ENCODE data around the gene TMBIM6.
"Not testable (repeated sequence)": the region's sequence is repeated elsewhere in the genome, so short reads cannot be mapped to it uniquely, and the experiment has no call there.

The TMBIM6 gene

DNA sequence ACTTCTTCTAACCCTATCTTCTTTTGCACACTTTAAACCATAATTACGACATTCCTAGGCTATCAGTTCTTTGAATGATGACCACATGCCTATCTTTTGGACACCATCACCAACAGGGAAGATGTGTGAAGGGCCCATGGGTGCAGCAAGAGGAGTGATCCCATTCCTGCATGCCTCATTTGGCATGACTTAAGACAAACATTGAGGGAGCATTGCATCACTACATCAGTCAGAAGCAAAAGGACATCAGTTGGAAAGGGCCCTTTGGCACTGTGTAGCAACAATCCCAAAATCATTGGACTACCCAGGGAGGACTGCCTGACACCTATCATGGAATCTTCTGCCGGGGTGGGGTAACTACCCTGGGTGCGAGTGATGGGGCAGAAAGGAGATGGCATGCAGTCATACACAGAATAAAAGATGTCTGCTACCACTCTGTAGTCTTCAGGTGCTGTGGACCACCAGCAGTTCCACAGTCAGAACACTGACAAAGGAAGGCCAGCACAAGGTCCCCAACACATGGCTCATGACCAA is 10.7 kb upstream of the TMBIM6 start:
- TF ChIP-seq, protein P1, sequence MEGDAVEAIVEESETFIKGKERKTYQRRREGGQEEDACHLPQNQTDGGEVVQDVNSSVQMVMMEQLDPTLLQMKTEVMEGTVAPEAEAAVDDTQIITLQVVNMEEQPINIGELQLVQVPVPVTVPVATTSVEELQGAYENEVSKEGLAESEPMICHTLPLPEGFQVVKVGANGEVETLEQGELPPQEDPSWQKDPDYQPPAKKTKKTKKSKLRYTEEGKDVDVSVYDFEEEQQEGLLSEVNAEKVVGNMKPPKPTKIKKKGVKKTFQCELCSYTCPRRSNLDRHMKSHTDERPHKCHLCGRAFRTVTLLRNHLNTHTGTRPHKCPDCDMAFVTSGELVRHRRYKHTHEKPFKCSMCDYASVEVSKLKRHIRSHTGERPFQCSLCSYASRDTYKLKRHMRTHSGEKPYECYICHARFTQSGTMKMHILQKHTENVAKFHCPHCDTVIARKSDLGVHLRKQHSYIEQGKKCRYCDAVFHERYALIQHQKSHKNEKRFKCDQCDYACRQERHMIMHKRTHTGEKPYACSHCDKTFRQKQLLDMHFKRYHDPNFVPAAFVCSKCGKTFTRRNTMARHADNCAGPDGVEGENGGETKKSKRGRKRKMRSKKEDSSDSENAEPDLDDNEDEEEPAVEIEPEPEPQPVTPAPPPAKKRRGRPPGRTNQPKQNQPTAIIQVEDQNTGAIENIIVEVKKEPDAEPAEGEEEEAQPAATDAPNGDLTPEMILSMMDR (conservative IDR thresholded peaks at IDR 0.05; ENCODE audit: low read depth, low read length) = no peak
- no peak overlapping the region for H3K4me3 ChIP-seq (ENCODE audit: low read length)
- DNase-seq (ENCODE audit: low read depth) = no peak

DNA sequence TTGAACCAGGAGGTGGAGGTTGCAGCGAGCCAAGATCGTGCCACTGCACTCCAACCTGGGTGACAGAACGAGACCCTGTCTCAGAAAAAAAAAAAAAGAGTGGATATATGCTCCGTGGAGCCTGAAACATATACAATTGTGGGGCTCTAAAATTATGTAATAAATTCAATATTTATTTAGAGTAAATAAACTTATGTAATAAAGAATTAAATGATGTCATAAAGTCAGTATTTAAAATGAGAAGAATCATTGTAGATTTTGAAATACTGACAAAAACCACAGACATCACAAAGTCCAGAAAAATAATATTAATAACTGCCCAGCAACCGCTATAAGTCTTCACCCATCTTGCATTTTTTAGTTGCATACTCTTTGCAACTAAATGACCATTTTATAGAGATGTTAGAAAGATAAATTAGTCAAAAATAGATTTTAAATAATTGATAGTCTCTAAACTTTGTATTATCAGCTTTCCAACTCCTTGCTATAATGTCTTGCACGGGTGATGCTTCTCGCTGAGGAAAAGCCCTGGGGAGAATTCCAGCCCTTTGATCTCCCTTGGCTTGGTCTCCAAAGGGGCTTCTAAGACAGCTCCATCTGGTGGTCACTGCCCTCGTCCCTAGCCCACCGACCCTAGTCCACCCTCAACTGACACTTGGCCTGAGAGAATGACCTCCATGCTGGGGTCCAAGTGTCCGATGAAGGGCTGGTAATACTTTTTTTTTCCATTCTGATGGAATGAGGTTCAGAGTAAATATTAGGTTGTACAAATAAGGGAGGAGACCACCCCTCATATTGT is 7.9 kb upstream of the TMBIM6 start:
- no peak for DNase-seq (ENCODE audit: low read depth)
- TF ChIP-seq, protein P1 (conservative IDR thresholded peaks at IDR 0.05; ENCODE audit: low read depth, low read length) = peak; percentile 18
- H3K4me3 ChIP-seq (ENCODE audit: low read length) = no peak overlapping the region

DNA sequence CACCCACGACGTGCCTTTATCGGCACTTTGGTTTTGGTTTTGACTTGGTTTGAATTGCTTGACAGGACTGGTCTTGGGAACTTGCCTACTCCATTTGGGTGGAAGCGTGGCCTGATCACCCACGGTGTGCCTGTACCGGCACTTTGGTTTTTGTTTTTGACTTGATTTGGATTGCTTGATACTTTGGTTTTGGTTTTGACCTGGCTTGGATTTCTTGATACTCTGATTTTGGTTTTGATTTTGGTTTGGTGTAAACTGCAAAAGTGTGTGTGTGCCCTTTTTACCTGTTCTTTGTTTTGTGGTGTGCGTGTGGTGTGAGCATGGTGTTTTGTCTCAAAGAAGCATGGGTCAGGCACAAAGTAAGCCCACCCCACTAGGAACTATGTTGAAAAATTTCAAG is 6.5 kb upstream of the TMBIM6 start:
- H3K4me3 ChIP-seq (ENCODE audit: low read length); DNase-seq (ENCODE audit: low read depth): not testable (repeated sequence)

DNA sequence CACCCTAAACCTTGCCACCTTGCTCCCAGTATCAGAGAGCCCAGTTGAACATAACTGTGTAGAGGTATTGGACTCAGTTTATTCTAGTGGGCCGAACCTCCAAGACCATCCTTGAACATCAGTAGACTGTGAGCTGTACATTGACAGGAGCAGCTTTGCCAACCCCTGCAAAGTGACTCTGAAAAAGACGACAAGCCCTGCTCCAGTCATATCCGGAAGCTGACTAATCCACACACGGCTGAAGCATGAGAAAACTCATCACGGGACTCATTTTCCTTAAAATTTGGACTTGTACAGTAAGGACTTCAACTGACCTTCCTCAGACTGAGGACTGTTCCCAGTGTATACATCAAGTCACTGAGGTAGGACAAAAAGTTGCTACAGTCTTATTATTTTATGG is 2.6 kb upstream of the TMBIM6 start:
- H3K4me3 ChIP-seq (ENCODE audit: low read length); DNase-seq (ENCODE audit: low read depth): not testable (repeated sequence)

DNA sequence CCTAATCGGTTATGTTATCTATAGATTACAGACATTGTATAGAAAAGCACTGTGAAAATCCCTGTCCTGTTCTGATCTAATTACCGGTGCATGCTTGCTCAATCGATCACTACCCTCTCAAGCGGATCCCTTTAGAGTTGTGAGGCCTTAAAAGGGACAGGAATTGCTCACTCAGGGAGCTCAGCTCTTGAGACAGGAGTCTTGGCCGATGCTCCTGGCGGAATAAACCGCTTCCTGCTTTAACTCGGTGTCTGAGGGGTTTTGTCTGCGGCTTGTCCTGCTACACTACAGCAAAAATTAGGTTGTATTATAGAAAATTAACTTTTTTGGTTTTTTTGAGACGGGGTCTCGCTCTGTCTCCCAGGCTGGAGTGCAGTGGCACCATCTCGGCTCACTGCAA is 1.1 kb upstream of the TMBIM6 start:
- H3K4me3 ChIP-seq (ENCODE audit: low read length); DNase-seq (ENCODE audit: low read depth): not testable (repeated sequence)

DNA sequence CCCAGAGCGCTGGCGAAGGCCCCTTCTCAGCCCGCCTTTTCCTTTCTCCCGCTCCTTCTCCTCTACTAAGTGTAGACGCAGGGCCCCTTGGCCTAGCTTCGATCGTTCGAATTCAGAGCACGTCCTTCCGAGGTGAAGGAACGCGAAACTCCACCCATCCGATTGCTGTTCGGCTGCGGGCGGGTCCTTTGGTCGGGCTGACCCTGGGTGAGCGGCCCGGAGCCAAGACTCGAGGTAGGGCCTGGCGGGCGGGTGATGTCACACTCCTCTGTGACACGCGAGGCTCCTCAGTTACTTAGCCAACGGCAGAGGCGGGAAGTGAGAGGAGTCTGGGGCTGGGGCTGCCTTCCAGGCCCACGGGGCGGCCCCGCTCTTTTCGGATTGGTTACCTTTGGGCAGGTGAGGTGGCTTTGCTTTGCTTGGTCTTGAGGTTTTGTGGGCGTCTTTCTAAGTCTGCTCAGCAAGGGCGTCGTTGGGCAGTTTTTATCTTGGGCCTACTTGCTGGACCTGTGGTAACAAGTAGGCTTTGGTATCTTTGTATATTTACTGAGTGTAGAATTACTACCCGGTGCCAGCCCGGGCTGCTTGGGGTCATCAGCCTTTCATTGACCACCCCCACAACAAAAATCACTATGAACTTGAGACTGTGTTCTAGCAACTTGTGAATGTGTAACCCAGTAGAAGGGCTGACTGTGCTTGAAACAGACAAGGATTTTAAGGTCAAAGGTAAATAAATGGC is 694 bp downstream of the TMBIM6 start:
- TF ChIP-seq, protein P1 (conservative IDR thresholded peaks at IDR 0.05; ENCODE audit: low read depth, low read length) = no peak
- DNase-seq (ENCODE audit: low read depth) = peak; percentile 51
- H3K4me3 ChIP-seq (ENCODE audit: low read length) = peak overlapping the region; percentile 98

DNA sequence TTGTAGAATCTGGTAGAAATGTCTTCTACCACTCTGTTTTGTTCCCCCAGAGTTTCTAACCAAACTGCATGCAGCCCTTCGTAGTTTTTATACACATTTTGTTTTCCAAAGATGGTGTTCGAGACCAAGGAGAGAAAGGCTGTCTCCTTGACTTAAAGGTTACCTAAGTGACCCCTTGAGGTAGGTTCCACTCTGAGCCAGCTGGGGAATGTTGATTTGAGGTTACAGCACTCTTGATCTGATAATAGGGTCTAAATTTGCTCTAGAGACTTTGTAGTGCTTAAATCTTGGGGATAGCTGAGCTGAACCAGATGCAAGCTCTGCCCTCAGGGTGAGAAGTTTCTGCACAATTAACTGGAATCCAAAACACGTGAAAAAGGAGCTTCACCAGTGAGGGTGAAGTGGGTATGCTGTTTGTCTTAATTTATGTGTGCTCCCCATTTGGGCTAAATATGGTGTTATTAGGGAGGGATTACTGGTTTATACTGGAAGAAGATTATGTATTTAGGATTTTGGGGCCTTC is 3.1 kb downstream of the TMBIM6 start:
- no peak for DNase-seq (ENCODE audit: low read depth)
- TF ChIP-seq, protein P1 (conservative IDR thresholded peaks at IDR 0.05; ENCODE audit: low read depth, low read length) = no peak
- H3K4me3 ChIP-seq (ENCODE audit: low read length) = no peak overlapping the region

DNA sequence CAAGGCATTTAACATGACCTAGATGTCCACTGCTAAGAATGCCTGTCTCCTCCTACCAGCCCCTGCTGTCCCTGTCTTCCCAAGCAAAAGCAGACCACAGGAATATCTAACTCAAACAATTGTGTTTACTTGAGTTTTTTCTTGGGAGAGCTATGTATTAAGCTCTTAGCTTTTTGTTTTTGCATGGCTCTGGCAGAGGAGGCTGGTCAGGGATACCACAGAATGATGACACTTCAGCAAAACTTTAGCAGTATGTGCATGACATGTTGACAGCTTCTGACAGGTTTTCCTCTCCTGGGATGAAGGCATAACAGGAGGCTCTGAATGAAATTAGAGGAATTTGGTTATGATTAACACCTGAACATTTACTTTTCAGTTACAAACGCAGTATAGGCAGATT is 6.9 kb downstream of the TMBIM6 start:
- TF ChIP-seq, protein P1 (conservative IDR thresholded peaks at IDR 0.05; ENCODE audit: low read depth, low read length) = no peak
- DNase-seq (ENCODE audit: low read depth) = no peak
- H3K4me3 ChIP-seq (ENCODE audit: low read length) = no peak overlapping the region
